Measurements from ENCODE around the gene TOMM6.

The TOMM6 gene

DNA sequence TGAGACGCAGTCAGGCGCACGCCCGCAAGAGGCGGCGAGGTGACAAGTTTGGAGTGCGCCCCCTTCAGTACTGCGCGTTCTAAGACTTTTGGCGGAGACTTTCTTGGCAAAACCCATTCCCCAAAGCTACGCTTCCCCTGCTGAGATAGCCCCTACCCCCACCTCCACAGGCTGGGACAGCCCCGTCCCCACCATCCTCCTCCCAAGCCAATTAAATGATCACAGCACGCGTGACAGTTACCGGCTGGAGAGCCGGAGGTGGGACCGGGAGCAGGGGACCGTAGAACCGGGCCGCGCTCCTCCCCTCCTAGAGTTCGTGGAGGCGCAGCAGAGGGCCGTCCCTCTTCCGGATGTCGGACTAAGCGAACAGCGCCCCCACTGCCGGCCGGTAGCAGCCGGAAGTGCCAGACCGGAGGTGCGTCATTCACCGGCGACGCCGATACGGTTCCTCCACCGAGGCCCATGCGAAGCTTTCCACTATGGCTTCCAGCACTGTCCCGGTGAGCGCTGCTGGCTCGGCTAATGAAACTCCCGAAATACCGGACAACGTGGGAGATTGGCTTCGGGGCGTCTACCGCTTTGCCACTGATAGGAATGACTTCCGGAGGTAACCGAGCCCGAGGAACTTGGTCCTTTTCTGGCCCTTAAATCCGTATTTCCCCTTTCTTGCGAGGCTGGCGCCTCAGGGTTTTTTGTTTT, at the start of gene TOMM6:
Gene TOMM6 (plus strand): TSS at position 476 of the 699 bp plus-strand sequence. CDS start 4 bp downstream, at position 480.
- DNase-seq = peak; percentile 71 to 73

DNA sequence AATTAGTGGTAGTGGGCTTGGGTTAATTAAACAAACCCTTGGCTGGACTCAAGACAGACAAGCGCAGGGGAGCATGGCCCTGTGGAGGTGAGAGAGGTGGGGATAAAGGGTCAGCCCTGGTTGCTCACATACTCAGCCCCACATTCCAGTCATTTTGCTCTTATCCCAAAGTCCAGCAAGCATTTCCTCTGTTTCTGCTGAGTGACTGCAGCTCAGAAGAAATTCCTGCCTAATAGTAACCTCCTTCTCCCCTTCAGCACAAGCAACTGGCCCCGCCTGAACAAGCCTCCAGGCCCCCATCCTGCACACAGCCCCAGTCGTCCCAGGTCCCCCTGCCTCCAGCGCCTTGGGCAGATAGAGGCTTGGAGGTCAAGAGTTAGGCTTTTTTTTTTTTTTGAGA, 48.5 kb upstream of the TOMM6 start:
- DNase-seq = no peak

DNA sequence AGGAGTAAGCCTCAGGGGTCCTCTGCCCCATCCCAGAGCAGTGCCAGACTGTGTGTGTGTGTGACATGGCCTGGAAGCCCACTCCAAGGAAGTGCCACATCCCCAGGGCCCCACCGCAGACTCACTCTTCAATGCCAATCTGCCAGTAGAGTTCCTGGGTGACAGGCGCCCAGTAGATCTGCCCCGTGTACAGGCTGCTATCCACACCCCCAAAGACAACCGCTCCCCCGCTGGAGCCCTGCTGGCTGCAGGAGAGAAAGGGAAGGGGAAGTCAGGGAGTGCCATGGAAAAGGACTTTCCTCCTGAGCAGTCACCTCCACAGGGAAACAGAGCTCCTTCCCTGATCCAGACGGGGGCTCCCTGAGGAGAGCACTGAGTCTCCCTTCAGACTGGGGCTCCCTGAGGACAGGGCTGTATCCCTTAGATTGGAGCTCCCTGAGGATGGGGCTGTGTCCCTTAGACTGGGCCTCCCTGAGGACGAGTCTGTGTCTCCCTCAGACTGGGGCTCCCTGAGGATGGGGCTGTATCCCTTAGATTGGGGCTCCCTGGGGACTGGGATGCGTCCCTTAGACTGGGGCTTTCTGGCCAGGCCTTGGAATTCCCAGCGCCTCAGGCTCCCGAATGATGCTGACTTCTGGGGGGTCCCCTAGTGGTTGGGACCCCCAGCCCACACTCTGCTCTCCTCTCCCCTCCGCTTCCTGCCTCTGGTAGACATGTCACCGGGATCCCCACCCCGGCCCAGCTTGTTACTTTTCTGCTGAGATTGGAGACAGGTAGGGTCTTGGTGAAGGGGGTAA, 46.9 kb upstream of the TOMM6 start:
- DNase-seq = no peak

DNA sequence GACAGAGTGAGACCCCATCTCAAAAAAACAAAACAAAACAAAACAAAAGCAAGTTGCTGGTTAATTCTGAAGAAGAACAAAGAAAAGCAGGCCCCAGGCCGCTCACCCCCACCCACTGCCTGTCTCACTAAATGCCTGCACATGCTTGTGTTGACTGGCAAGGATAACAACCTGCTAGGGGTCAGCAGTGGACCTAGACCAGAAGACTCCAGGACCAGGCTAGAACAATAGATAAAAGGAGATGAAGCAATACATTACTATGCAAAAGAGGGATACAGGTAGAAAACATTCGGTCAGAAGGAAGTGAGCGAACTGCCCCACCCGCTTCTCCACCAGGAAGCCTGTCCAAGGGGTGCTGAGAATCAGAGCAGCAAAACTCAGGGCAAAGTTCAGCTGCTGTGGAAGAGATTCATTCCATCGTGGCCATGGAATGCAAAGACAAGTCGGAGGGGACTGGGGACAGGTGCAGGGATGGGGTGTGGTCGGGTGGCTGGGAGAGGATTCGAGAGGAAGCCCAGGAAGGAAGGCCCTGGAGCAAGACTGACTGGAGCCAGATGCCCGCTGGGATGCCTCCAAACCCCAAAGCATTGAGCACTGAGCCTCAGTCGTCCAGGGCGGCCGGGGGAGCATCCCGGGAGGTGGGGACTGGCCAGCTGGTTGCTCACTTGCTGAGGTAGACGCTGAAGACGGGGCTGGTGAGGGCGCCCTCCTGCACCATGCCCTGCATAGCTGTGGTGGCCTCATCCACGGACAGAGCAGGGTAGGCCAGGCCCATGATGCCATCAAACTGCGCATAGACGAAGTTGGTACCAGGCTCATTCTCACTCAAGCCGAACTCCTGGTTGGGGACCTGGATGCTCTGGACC, 45.6 kb upstream of the TOMM6 start:
- DNase-seq = no peak

DNA sequence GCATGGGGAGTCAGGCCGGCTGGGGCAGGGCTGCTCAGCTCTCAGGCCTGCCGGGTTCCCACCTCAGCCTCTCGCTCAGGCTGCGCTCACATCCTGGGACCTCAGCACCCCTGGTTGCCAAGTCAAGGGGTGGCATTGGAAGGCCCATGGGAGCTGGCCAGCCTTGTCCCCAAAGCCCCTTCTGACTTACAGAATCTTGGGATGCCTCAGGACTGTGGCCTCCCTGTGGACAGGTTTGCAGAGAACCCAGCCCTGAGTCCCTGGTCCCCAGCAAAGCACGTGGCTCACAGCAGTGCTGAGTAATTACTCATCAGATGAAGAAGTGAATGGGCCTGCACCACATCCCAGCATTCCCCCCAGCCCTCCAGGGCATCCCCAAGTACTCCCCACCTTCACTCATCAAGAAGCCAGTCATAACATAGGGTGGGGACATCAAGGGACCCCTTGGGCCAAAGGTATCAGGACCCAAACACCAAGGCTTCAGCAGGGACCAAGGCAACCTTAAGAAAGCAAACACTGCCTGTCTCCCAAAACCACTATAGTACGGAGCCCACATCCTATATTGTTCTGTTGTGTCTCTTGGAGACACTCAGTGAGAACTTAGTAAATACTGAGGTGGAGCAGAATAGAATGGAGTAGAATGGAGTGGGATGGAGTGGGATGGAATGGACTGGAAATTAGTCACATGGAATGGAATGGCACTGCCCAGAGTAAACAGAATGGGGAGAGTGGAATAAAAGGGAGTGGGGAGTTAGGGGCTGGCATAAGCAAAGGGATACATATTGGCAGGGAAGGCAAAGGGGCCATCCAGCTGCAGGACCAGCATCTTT, 43.9 kb upstream of the TOMM6 start:
- no peak for DNase-seq

DNA sequence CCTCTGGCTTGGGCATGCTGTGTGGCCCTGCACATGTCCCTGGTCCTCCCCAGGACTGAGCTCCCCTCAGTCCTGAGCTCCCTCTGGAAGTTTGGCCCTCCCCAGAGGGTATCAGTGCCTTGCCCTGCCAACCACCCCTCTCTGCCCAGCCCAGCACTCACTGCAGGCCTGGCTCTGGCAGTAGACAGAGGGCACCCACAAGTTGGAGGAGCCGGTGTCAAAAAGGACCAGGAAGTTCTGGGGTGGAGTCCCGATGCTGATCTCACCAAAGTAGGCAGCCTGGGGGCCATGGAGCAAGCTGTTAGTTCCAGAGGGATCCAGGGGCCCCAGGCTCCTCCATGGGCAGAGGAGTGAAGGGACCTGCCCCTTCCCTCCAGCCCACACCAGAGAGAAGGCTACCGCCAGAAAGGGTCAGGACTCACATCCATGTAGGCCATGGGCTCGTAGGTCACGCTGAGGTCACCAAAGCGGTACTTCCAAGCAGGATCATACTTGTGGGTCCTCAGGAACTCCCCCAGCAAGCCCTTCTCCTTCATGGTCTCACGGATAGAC, 43.2 kb upstream of the TOMM6 start:
- DNase-seq = no peak

DNA sequence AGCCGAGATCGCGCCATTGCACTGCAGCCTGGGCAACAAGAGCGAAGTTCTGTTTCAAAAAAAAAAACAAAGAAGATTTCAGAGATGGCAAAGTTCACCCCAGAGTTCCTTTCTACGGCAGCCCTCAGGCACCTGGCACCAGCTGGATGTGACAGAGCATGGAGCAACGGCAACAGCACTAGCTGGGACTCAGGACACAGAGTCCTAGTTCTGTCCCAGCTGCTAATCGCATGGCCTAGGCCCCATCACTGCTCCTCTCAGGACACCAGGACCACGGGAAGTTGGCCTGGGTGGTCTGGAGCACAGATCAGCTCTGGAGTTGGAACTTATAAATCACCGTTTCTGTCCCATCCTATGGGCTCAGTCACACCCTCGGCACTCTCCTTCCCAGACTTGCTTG, 41.4 kb upstream of the TOMM6 start:
- no peak for DNase-seq

DNA sequence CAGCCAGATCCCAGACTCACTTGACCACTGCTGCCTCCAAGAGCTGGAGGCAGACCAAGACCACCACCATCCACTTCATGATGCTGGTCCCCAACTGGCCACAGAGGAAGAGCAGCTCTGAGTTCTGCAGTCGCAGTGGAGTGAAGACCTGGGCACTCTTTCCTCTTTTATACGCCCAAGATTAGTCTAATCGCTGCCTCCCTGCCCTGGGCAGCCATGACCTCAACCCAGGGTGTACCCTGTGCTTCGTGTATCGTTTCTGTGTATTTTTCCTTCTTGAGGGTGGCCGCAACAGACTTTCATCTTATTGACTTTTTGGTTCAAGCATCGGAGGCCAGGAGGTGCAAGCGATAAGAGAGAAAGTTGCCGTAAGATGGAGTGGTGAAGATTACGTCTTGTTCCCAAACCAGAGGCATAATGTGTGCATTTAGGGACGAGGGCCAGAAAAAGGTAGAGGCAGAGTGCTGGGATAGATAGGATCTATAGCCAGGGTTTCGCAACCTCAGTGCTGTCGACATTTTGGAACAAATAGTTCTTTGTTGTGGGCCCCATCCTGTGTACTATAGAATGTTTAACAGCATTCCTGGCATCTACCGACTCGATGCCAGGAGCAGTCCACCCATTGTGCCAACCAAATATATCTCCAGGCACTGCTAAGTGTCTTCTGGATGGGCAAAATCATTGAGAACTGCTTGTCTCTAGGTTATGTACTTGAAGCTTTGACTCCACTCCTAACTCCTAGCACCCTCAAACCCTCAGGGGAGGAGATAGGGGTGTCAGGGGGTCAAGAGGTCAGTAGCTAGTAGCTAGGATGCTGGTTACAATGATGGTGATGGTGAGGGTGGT, 40.0 kb upstream of the TOMM6 start, which contains the start of gene PGC:
Gene PGC (minus strand): TSS at position 142 of the 846 bp plus-strand sequence. CDS start 63 bp downstream, at position 79.
- DNase-seq = no peak

DNA sequence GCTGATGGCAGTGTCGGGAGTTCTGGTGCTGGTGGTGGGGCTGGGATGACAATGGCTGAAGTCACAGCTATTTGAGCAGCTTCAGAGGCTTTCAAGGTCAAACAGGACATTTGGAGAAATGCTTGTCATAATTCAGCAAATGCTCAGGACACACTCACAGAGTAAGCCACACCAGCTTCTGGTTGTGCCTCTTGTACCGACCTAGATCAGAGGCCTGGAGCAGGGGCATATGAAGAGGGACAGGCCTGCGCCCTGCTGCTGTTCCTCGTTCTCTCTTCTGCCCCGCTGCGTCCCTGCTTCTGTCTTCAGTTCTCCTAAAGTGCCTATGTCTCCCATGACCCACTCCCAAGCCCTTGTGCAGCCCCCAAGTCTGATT, 39.4 kb upstream of the TOMM6 start:
- no peak for DNase-seq

DNA sequence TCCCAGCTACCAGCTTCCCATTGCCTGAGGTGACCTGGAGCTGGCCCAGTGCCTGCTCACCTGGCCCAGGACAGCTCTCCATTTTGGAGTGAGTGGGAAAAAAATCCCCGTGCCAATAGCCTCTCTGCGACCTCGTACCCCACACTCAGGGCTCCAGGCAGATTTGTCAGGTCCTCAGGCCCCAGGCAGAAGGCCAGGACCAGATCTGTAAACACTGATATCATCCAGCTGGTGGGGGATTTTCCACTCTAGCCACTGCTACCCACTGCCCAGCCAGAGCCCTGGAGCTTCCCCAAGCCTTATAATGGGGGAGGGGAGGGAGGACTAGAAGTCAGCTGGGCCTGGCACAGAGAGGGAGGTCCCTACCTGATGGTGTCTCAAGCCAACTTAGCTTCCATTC, 39.0 kb upstream of the TOMM6 start:
- DNase-seq = no peak

DNA sequence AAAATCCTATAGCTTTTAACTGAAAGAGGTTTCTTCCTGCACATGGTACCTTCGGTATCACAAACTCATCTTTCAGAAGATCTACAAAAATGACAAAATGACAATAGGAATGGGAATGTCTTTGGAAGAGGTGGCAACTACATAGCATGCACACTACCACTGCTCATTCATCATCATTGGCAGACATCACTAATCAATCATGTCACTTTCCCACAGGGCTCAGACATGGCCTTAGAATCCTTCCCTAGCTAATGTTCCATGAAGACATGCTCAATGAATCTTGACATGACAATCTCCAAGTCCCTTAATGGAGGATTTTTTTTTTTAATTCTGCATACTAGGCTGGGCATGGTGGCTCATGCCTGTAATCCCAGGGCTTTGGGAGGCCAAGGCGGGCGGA, 37.1 kb upstream of the TOMM6 start:
- DNase-seq = no peak

DNA sequence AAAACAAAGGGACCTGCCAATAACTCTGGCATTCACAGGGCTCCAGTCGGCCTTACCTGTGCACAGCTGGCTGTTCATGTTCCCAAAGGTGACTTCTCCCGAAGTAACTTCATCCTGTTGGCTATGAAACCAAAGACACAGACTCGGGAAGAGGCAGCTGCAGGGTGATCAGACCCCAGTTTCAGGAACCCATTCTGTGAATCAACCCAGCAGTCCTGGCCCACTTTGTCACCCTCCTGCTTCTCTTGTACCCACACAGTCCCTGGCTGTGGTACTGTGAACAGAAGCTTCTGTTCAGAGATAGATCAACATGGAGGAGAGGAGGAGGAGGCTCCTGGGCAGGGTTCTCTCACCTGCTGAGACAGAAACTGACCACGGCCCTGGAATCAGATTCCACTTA, 31.6 kb upstream of the TOMM6 start:
- no peak for DNase-seq

DNA sequence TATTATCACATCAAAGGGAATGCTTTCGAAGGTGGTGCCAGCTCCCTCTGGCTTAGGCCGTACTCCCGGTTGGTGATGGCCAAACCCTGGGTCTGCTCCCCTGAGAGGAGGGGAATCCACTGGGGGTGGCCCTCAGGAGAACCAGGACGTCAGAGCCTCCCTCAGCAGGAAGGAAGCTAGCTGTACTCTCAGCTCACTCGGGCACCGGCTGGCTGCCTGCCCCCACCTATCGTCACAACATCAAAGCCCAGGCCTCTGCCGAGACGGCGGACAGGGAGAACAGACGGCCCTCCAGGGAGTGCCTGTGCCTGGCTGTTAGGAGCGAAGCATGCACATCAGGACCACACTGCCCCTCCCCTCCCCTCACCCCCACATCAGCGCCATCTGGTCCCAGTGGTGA, 31.1 kb upstream of the TOMM6 start:
- no peak for DNase-seq

DNA sequence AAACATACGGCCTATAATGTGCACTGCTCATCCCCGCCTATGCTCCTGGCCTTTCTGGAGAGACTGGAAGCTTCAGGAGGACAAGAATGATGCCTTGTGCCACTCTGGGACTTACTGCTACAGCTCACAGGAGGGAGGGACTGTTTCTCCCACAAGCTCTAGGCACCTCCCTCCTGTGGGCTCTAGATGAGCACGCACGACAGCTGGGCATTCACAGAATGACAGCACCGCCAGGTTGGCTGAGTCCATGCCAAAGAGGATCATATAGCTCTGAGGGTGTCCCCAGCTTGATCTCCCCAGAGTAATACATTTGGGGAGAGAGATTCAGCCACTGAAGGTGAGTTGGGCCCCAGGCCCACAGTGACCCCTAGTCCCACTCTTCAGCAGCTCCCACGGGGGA, 30.2 kb upstream of the TOMM6 start:
- DNase-seq = no peak

DNA sequence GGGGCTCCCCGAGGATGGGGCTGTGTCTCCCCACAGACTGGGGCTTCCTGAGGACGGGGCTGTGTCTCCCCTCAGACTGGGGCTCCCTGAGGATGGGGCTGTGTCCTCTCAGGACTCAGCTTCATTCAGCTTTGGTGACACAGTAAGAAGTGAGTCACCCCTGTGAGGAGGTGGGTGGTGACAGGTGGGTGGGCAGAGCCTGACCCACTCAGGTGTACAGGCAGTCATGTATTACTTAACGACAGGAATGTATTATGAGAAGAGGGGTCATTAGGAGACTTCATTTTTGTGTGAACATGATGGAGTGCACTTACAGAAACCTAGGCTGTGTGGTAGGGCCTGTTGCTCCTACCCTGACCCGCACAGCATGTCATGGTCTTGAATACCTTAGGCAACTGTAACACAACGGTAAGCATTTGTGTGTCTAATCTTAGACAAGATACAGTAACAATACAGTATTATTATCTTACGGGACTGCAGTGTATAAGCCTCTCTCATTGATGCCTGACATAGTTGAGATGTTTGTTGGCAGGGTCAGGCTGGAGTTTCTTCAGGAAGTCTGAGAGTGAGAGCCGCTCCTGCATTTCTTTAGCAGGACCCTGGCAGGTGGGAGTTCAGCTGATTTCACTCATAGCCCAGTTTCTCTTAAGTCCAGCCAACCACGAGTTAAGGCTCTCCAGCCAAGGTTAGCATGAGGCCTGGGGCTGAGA, 29.4 kb upstream of the TOMM6 start:
- DNase-seq = no peak

DNA sequence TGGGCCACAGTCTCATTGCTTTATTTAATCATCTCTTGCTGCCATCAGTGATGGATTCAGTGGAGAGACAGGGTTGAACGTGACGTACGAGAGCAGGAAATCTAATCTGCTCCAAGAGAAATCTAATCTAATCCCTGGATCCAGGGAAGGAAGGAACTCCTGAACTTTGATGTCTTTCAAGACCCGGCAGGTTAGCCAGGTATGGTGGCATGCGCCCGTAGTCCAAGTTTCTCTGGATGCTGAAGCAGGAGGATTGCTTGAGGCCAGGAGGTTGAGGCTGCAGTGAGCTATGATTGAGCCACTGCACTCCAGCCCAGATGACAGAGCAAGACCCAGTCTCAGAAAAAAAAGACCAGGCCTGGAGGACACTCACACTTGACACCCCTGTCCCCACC, 28.9 kb upstream of the TOMM6 start:
- no peak for DNase-seq

DNA sequence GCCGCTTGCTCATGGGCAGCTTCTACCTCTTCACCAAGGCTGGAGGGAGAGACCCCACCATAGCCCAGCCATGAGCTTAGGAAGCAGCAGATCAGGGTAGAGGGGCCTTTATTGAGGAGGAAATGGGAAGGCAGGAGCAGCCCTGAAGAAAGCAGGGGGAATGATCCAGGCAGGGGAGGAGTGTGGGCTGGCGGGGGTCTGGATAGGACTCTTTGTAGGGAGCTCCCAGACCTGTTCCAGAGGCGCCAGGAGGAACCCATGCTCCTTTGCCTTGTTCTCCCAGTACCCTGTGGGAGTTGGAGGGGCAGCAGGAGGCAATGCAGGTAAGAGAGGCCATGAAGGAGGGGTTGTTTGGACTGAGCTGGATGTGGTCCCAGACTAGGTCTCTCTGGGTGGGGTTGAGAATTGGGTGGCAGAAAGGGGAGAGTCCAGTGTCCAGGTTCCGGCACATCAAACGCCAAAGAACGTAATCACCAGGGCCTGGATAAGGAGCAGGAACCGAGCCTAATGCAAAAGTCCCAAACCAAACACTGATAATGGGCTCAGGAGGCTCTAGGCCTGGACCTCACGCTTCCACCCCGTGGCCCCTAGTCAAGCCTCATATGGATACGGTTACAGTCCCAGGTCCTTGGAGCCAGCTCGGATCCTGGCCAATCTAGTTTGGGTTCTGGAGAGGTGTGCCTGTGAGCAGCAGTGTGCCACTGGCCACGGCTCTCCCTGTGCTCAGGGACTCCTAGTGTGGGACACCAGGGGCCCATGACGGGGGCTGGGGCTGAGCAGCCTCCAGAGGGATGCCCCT, 28.2 kb upstream of the TOMM6 start:
- DNase-seq = no peak

DNA sequence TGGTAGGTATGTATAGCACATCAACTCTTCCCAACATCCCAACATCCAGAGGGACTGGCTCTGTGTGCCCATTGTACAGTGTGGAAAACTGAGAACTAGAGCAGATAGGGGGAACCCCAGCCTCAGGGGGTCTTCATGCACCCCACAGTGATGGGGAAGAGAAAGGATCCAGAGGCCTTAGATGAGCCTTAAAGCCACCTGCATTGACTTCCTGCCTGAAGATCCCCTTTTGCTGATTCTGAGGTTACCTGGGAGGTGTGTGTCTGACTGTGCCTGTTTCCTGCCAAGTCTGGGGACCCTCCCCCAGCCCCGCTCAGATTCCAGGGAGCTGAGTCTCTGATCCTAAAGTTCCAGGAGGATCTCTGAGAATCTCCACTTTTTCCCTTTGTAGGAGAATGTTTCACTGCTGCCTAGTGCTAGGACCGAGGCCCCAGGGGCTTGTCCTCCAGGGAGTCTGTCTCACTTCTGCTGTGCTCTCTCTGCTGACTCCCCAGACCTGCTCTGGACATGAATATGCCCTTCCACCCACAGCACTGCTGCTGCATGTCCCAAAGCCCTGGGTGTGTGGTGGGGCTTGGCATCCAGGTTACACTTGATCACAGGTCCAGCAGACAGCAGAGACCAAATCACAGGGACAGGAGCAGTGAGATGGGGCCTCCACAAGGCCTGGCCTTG, 27.5 kb upstream of the TOMM6 start:
- DNase-seq = no peak

DNA sequence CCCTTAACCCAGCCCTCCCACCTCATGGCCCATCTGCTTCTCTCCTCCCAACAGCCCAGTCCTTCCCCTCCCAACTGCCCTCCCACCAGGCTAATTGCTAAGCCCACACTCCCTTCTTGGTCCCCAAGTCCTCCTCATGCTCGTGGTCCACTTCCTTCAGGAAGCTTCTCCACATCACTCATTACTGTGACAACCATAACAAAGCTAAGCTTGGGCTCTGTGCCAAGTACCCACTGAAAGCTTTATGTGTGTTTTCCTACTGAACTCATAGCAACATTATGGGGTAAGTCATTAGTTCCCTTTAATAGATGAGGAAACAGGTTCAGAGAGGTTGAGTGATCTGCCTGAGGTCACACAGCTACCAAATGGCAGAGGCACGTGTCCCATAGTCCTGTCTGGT, 24.0 kb upstream of the TOMM6 start:
- no peak for DNase-seq

All from cerebellar nuclear complex (tissue), 1 donor.